HL-60 (cell line): ENCODE results near the gene CLDN1.

Experiments
- DNase-seq, 2 experiments: peaks; one replicate each; pipeline ENCODE4 v3.0.0-alpha.2; 2010 to 2020; ENCODE audit warnings: low read depth in 1 of 2, low spot score in 1 of 2
- H3K27ac ChIP-seq: fragments of 250-450 bp; sonication (Bioruptor Pico); replicated peaks from 2 replicates; pipeline ENCODE4 v1.5.1; 2020; ENCODE audit warnings: mild to moderate bottlenecking, moderate library complexity
- H3K27me3 ChIP-seq: fragments of 250-450 bp; sonication (Bioruptor Pico); 2 replicates; pipeline ENCODE4 v1.5.1; 2021; ENCODE audit warnings: mild to moderate bottlenecking, moderate library complexity; ENCODE audit not compliant: insufficient read depth, poor library complexity, severe bottlenecking
- H3K4me3 ChIP-seq: replicated peaks from 2 replicates; pipeline ENCODE4 v1.5.1; 2011; ENCODE audit warnings: mild to moderate bottlenecking, control low read depth, low read length; ENCODE audit not compliant: insufficient read depth
- CTCF ChIP-seq: IDR thresholded peaks from one replicate; pipeline ENCODE4 v1.5.1; 2011; ENCODE audit warnings: low read length, control low read depth, inconsistent platforms; ENCODE audit not compliant: insufficient read depth
- GABPA ChIP-seq: IDR thresholded peaks from 2 replicates; pipeline ENCODE4 v1.6.1; 2012; ENCODE audit warnings: low read depth
- POLR2AphosphoS5 ChIP-seq: IDR thresholded peaks from 2 replicates; pipeline ENCODE4 v1.6.1; 2012; ENCODE audit warnings: low read depth
- SPI1 ChIP-seq: IDR thresholded peaks from 2 replicates; pipeline ENCODE4 v1.6.1; 2012; ENCODE audit warnings: low read depth, mild to moderate bottlenecking, borderline replicate concordance
- TF ChIP-seq, protein P1 (sequence below): IDR thresholded peaks from 2 replicates; pipeline ENCODE4 v1.6.1; 2012; ENCODE audit warnings: low read depth; ENCODE audit not compliant: insufficient replicate concordance

Gene CLDN1

DNA sequence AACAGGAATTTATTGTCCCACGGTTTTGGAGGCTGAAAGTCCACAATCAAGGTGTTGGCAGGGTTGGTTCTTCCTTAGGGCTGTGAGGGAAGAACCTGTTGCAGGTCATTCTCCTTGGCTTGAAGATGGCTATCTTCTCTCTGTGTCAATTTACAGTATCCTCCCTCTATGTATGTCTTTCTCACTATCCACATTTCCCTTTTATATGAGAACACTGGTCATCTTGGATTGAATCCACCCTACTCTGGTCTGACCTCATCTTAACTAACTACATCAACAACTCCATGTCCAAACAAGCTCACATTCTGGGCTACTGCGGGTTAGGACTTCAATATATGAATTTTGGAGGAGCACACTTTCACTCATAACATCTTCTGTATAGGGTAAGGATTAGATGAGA is 61.9 kb downstream of the CLDN1 start:
- H3K4me3 ChIP-seq, result no peak overlapping the region
- TF ChIP-seq, protein P1, sequence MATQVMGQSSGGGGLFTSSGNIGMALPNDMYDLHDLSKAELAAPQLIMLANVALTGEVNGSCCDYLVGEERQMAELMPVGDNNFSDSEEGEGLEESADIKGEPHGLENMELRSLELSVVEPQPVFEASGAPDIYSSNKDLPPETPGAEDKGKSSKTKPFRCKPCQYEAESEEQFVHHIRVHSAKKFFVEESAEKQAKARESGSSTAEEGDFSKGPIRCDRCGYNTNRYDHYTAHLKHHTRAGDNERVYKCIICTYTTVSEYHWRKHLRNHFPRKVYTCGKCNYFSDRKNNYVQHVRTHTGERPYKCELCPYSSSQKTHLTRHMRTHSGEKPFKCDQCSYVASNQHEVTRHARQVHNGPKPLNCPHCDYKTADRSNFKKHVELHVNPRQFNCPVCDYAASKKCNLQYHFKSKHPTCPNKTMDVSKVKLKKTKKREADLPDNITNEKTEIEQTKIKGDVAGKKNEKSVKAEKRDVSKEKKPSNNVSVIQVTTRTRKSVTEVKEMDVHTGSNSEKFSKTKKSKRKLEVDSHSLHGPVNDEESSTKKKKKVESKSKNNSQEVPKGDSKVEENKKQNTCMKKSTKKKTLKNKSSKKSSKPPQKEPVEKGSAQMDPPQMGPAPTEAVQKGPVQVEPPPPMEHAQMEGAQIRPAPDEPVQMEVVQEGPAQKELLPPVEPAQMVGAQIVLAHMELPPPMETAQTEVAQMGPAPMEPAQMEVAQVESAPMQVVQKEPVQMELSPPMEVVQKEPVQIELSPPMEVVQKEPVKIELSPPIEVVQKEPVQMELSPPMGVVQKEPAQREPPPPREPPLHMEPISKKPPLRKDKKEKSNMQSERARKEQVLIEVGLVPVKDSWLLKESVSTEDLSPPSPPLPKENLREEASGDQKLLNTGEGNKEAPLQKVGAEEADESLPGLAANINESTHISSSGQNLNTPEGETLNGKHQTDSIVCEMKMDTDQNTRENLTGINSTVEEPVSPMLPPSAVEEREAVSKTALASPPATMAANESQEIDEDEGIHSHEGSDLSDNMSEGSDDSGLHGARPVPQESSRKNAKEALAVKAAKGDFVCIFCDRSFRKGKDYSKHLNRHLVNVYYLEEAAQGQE, result no peak
- no peak for TF ChIP-seq SPI1
- no peak for DNase-seq

GRCh38 chr3:190258634-190259033 is 63.6 kb downstream of the CLDN1 start:
- H3K4me3 ChIP-seq, result no peak overlapping the region
- no peaks in the 10 kb centered on the region for H3K27me3 ChIP-seq
- no peak overlapping the region for H3K27ac ChIP-seq
- no peak for TF ChIP-seq CTCF
- TF ChIP-seq GABPA, result no peak
- TF ChIP-seq, protein P1, result no peak
- no peak for TF ChIP-seq SPI1
- TF ChIP-seq POLR2AphosphoS5, result no peak
- no peak for DNase-seq

More for the DNA sequence above, 61.9 kb downstream of the CLDN1 start:
- no peak overlapping the region for H3K27ac ChIP-seq
- no peaks in the 10 kb centered on the region for H3K27me3 ChIP-seq
